Measurements from ENCODE around the gene METTL16. TPM values are rescaled to one million over a fixed set of nuclear protein-coding genes. Genes with fewer than 3 reads are reported as not detected.

The METTL16 gene
- total RNA-seq, 1 donor from 2014 or later: 32.0 TPM

- Histone ChIP-seq H3K4me1 (peaks cover 72% of the 10 kb centered on the region), H3K27me3 (ENCODE audit: low read depth) (no peaks in the 10 kb centered on the region), H3K36me3 (no peaks in the 10 kb centered on the region), H3K4me3 (peak overlapping the region; percentile 99), H3K9me3 (no peaks in the 10 kb centered on the region), H3K27ac (peak overlapping the region; percentile 100)
- peak in 1 of 2 donors; percentile 3 for ATAC-seq
- no peak for TF ChIP-seq CTCF (IDR thresholded peaks at IDR 0.05)
- intact Hi-C loops (cut with DNase I): no loop called here
- peak; percentile 84 for DNase-seq
Observed at GRCh38 chr17:2398655-2399571, 112.8 kb downstream of the METTL16 start.

- intact Hi-C loops (cut with DNase I): no loop called here
- no peak for DNase-seq
Observed at GRCh38 chr17:2398182-2398581, 113.5 kb downstream of the METTL16 start.

GRCh38 chr17:2397247-2398171, 114.2 kb downstream of the METTL16 start:
- Histone ChIP-seq H3K4me3 (peak overlapping the region; percentile 99), H3K4me1 (peaks cover 58% of the 10 kb centered on the region), H3K36me3 (no peaks in the 10 kb centered on the region), H3K27ac (peak overlapping the region; percentile 100), H3K27me3 (ENCODE audit: low read depth) (no peaks in the 10 kb centered on the region), H3K9me3 (no peaks in the 10 kb centered on the region)
- intact Hi-C loops (cut with DNase I): no loop called here
- DNase-seq (no peak), ATAC-seq (no peak)
- no peak for TF ChIP-seq CTCF (IDR thresholded peaks at IDR 0.05)

More at GRCh38 chr17:2398182-2398581, 113.5 kb downstream of the METTL16 start:
- H3K4me1 ChIP-seq: peaks cover 65% of the 10 kb centered on the region
- H3K36me3 ChIP-seq: no peaks in the 10 kb centered on the region
- no peak for TF ChIP-seq CTCF (IDR thresholded peaks at IDR 0.05)
- H3K9me3 ChIP-seq: no peaks in the 10 kb centered on the region
- H3K27ac ChIP-seq: peak overlapping the region; percentile 100
- no peak for ATAC-seq
- peak overlapping the region; percentile 99 for H3K4me3 ChIP-seq
- H3K27me3 ChIP-seq (ENCODE audit: low read depth): no peaks in the 10 kb centered on the region

- DNase-seq (peak; percentile 95), ATAC-seq (peak; percentile 43 to 44)
- no peak for TF ChIP-seq CTCF (IDR thresholded peaks at IDR 0.05)
- peak overlapping the region; percentile 100 for H3K27ac ChIP-seq
- H3K9me3 ChIP-seq: no peaks in the 10 kb centered on the region
- intact Hi-C loops (cut with DNase I): no loop called here
- H3K4me1 ChIP-seq: peaks cover 60% of the 10 kb centered on the region
- H3K36me3 ChIP-seq: no peaks in the 10 kb centered on the region
- no peaks in the 10 kb centered on the region for H3K27me3 ChIP-seq (ENCODE audit: low read depth)
- peak overlapping the region; percentile 52 for H3K4me3 ChIP-seq
Observed at GRCh38 chr17:2396568-2397246, 115.0 kb downstream of the METTL16 start.

- TF ChIP-seq CTCF (IDR thresholded peaks at IDR 0.05): no peak
- Histone ChIP-seq H3K4me3 (peak overlapping the region; percentile 52), H3K27ac (peak overlapping the region; percentile 100), H3K27me3 (ENCODE audit: low read depth) (no peaks in the 10 kb centered on the region), H3K9me3 (no peaks in the 10 kb centered on the region), H3K36me3 (no peaks in the 10 kb centered on the region), H3K4me1 (peaks cover 65% of the 10 kb centered on the region)
- intact Hi-C loops (cut with DNase I): no loop called here
- no peak for DNase-seq
- ATAC-seq: no peak
Observed at GRCh38 chr17:2396192-2396567, 115.5 kb downstream of the METTL16 start.
